ACHN (cell line): ENCODE measurements around the gene UPK1B.
"Not testable (repeated sequence)": the region's sequence is repeated elsewhere in the genome, so short reads cannot be mapped to it uniquely, and the experiment has no call there.

Source experiments
- DNase-seq: peaks from one replicate; pipeline ENCODE4 v3.0.0-alpha.2; 2015
- in situ Hi-C: cut with HindIII; loops from 2 replicates; pipeline ENCODE4 v1.10.0; 2017; ENCODE audit warnings: low sequenced_read_pairs, low pct_ligation_motif_present, low pct_unique_long_range_greater_than_20kb

The UPK1B gene

DNA sequence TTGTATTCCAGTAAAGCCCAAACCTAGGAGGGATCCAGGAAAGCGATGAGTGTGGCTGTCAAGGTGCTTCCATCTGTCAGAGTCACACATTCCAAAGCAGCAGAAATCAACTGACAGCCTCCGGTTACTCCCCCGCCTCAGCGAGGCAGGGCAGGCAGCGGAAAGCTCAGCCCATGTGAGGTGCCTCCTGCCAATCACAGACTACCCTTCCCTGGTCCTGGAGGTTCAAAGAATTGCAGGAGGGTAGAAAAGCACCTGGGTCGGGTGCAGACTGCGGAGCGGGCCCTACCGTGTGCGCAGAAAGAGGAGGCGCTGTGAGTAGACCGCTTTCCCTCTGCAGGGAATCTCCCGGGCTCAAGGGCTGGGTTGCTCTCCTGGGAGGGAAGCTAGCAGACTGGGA is at the start of gene UPK1B:
Gene UPK1B (plus strand): TSS at position 274 of the 400 bp plus-strand sequence. CDS start 13,144 bp downstream, outside the sequence.
- in situ Hi-C loops, result no loop called here

DNA sequence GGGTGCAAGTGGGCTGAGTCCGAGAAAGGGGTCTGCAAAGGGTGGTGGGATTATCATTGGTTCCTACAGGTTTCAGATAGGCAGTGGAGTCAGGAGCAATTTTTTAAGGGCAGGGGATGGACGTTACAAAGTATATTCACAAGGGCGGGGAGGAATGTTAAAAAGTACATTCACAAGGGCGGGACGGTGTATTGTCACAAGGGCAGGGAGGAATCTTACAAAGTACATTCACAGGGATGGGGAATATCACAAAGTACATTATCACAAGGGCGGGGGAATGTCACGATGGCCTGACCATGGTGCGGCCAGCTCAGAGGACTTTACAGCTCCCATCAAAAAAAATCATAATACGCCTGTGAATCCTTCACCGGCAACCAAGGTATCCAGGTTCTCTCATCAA is 48.1 kb upstream of the UPK1B start:
- in situ Hi-C loops, result no loop called here
- no peak for DNase-seq

More for the DNA sequence above, at the start of gene UPK1B:
- no peak for DNase-seq

DNA sequence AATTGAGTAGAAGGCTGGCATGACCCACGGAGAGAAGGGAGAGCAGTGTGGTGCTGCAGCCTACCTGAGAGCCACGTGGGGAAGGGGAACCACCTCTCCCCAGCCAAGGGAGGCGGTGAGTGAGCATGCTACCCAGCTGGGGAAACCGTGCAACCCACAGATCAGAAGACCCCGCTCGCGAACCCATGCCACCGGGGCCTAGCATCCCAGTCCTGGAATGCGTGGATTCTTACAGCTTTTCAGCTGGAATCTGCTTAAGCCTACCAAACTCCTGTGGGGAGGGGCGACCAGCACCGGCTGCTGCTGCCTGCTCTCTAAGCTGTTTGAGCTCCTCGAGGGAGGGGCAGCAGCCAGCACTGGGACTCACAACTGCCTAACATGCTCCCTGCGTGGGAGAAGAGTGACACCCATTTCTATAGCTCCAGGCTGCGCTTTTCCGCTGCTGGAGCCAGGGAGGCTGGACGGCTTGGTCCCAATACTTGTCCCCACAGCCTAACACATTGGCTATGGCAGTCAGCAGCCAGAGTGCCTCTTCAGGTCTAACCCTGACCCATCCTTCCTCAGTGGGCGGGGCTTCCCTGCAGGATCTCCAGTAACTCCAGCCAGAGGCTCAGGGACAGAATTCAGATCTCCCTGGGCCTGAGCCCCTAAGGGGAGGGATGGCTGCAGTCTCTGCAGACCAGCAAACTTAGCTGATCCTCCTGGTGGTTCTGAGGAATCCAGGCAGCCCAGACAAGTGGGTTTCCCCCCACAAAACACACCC is 47.5 kb upstream of the UPK1B start:
- DNase-seq, result no peak
- in situ Hi-C loops, result no loop called here

DNA sequence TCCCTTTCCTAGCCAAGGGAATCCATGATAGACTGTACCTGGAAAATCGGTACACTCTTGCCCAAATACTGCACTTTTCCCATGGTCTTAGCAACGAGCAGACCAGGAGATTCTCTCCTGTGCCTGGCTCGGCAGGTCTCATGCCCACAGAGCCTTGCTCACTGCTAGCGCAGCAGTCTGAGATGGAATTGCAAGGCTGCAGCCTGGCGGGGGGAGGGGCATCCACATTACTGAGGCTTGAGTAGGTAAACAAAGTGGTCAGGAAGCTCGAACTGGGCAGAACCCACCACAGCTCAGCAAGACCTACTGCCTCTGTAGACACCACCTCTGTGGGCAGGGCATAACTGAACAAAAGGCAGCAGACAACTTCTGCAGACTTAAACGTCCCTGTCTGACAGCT is 43.1 kb upstream of the UPK1B start:
- in situ Hi-C loops, DNase-seq: not testable (repeated sequence)

DNA sequence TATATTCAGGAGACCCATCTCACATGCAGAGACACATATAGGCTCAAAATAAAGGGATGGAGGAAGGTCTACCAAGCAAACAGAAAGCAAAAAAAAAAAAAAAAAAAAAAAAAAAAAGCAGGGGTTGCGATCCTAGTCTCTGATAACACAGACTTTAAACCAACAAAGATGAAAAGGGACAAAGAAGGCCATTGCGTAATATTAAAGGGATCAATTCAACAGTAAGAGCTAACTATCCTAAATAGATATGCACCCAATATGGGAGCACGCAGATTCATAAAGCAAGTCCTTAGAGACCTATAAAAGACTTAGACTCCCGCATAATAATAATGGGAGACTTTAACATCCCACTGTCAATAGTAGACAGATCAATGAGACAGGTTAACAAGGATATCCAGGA is 41.1 kb upstream of the UPK1B start:
- in situ Hi-C loops, DNase-seq: not testable (repeated sequence)

DNA sequence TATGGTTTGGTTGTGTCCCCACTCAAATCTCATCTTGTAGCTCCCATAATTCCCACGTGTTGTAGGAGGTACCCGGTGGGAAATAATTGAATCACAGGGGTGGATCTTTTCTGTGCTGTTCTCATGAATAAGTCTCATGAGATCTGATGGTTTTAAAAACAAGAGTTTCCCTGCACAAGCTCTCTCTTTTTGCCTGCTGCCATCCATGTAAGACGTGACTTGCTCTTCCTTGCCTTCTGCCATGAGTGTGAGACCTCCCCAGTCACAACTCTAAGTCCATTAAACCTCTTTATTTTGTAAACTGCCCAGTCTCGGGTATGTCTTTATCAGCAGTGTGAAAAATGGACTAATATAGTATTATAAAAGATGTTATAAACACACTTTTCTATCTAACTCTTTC is 34.0 kb upstream of the UPK1B start:
- DNase-seq, in situ Hi-C loops: not testable (repeated sequence)

DNA sequence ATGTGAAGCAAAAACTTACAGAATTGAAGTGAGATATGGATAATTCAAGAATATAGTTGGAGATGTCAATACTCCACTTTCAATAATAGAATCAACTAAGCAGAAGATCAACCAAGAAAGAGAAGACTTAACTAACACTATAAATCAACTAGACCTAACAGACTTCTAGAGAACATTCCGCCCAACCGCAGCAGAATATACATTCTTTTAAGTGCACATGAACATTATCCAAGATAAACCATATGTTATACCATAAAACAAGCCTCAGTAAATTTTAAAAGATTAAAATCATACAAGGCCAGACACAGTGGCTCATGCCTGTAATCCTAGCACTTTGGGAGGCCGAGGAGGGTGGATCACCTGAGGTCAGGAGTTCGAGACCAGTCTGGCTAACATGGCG is 32.9 kb upstream of the UPK1B start:
- in situ Hi-C loops, result no loop called here
- DNase-seq, result no peak

DNA sequence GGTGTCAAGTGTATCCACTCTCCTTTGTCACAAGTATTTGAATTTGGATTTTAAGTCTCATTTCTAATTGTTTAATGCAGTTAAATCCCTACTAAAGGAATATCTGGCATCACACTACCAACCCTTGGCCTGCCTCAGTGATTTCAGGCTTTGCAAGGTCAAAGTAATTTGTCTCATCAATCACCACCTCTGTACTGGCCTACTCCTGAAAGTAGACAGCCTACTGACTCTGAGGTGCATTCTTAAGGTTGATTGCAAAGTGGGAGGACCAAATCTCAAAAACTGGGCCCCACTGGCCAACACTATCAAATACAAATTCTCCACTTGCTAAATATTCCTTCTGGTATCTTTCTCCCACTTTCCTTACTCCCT is 28.3 kb upstream of the UPK1B start:
- in situ Hi-C loops, result no loop called here
- DNase-seq, result no peak

DNA sequence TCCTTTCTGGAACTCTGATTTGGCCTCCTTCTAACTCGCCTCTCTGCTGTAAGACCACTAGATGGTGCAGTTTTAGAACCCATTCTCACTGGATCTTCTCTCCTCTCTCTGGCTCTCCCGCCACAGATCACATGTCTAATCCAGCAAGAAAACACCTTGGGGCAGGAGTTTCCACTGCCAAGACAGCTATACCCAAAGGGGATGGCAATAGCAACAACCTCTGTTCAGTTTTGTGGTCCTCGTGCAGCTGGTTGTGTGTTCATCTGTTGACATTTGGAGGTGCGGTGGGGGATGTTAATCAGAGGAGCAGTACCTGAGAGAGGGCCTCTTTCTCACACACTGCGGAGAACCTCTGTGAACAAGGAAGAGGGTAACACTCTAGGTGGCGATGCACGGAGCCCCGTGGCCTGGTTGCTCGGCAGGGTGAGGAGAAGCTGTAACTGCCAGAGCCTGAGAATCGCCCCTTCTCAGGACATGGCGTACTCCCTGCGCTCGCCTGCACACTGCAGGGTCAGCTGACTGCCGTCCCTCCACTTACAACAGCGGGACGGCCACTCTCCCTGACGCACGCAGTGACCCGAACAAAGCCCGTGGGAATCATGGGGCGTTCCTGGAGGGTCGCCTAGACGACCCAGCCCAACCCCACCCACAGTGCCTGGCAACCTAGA is 27.8 kb upstream of the UPK1B start, which contains the start of gene TEX55:
Gene TEX55 (plus strand): TSS at position 666 of the 668 bp plus-strand sequence. CDS start 25 bp downstream, outside the sequence.
- peak; percentile 36 for DNase-seq
- in situ Hi-C loops, result no loop called here

DNA sequence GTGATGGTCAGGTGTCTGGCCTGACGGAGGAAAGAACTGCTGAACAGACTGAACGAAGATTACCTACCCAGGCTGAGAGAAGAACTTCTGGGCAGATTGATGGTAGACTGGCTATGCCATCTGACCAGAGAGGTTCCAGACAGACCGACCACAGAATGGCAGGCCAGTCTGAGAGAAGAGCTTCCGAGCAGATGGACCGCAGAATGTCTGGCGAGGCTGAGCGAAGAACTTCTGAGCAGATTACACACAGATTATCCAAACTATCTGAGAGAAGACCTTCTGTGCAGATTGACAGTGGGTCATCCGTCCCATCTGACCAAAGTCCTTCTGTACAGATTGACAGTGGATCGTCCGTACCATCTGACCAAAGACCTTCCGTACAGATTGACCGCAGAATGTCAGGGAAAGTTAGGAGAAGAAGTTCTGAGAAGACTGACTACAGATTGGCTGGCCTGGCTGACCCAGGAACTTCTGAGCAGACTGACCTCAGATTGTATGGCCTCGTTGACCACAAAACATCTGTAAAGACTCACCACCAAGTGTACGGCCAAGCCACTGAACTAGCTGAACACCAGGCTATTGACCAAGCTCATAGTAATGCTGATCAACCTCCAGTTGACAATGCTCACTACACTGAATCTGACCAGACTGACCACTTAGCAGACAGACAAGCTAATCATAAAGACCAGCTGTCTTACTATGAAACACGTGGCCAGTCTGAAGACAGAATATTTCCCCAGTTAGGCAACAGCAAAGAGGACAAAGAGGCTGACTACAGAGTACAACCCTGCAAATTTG is 26.6 kb upstream of the UPK1B start:
- DNase-seq, result no peak
- in situ Hi-C loops, result no loop called here

DNA sequence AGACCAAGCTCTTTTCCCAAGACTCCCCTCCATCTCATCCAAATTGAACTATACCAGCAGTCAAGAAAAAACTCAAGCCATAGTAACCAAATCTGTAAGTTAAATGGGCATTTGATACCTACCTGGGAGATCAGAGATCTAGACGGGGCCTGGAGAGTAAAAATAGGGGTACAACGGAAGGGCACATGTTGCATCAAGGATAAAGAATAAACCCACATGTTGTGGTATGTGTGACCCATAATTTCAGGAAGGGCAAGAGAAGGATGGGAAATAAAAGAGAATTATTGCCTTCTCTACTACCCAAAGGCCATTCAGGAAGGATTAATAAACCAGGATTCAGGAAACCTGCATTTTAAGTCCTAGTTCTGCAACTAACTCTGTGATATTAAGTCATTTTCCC is 25.9 kb upstream of the UPK1B start:
- in situ Hi-C loops, result no loop called here
- DNase-seq, result no peak

DNA sequence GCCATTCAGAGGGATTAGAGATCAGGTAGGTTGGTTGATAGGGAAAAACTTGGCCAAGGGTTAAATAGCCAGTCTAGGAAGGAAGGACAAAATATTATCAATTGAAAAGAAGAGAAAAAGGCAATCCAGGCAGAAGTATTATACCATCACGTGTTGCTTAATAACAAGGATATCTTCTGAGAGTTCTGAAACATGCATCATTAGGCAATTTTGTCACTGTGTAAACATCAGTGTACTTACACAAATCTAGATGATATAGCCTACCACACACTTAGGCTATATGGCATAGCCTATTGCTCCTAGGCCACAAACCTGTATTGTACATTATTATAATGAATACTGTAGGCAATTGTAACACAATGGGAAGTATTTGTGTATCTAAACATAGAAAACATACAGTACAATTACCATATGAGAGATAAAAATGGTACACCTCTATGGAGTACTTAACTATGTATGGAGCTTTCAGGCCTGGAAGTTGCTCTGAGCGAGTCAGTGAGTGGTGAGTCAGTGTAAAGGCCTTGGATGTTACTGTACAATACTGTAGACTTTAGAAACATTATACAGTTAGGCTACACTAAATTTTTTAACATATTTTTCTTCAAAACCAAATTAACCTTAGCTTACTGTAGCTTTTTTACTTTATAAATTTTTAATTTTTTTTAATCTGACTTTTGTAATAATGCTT is 24.8 kb upstream of the UPK1B start:
- in situ Hi-C loops, result no loop called here
- no peak for DNase-seq

DNA sequence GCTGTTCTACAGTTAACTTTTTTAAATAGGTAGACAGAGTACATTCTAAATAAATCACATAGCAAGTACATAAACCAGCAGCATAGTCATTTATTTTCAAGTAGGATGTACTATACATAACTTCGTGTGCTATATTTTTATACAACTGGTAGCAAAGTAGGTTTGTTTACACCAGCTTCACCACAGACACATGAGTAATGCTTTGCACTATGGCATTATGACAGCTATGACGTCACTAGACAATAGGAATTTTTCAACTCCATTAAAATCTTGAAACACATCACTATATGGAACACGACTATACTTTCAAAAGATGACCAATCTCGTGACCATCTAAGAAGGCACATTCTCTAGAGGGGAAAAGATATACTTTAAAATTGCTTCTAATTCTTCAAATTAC is 23.9 kb upstream of the UPK1B start:
- in situ Hi-C loops, result no loop called here
- DNase-seq, result no peak

DNA sequence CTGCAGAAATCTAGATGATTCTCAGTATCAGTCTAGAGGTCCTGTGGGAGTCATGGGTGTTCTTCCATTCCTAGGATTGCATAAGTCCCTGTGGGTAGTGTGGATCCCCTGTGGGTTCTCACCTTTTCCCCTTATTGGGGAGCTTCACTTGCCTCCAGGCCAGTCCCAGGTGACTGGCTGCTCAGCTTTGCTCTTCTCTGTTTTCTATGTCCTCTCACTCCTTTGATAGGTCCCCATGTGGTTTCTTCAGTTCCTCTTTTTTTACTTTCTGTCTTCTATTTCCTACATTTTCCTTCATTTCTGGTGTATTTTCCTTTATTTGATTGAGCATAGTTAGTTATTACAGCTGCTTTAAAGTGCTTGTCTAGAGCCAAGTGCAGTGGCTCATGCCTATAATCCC is 16.5 kb upstream of the UPK1B start:
- in situ Hi-C loops, result no loop called here
- DNase-seq, result no peak

DNA sequence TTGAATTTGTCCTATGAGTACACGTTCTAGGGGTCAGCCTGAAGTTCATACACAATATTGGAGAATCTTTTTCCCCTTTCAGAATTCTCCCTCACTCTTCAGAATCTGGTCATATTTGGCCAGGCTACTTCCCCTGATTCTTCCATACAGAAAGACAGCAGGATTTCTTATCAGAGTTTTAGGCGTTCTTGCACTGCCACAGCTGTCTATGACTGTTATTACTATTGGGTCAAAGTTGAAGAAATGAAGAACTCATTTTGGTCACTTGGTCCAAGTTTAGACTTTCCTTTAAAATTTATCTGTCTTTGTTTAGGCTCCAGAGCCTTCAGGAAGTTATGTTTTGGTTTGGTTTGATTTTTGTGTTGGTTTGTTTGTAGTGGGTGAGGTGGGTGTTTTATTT is 15.4 kb upstream of the UPK1B start:
- in situ Hi-C loops, result no loop called here
- DNase-seq, result no peak

DNA sequence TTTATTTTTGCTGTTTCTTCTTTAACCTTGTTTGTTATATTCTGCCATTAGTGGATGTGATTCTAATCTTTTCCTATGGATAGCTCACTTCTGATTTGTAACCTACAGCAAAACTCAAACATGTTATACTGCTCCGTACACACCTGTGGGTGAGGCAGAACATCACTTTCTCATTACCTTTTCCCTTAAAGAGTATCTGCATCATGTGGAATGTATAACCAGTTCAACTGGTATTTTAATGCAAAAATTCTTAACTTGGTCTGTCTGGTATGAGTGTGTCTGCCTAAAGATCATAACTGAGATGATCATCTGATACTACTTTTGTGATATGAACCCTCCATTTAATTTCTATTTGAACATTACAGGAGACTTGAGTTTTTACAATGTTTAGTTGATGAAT is 13.0 kb upstream of the UPK1B start:
- in situ Hi-C loops, result no loop called here

DNA sequence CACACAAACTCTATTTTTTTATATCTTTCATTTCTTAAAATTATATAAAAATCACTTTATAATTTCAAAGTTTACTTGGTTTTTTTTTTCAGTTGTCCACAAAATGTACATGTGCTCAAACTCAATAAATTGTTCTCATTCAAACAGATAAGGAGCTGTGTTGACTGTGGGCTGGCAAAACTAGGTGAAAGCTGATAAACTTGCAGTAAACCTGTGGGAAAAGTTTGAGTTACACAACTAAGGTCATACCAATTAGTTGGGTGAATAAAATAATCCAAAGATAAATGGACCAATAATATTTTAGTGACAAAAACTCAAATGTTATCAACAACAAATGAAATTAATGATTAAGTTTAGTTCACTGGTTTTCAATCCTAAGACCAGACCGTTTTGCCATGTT is 12.6 kb upstream of the UPK1B start:
- in situ Hi-C loops, result no loop called here
- no peak for DNase-seq

More for the DNA sequence above, 13.0 kb upstream of the UPK1B start:
- no peak for DNase-seq

DNA sequence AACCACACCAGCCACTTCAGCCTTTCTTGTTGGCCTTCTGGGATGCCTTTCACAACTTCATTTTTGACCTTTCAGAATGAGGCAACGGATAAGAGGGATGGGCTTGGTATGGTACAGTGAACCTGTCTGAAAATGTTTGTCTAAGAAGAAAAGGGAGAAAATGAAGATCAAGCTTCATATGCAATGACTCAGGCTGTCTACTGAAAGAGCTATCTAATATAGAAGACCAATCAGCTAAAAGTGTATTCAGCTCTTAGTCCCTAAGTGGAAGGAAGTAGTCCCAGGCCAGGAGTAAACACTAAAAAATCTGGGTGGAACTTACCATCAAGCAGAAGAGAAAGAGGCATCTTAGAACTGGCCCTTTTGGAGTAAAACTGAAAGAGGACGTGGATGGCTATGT is 12.2 kb upstream of the UPK1B start:
- in situ Hi-C loops, result no loop called here
- DNase-seq, result no peak

DNA sequence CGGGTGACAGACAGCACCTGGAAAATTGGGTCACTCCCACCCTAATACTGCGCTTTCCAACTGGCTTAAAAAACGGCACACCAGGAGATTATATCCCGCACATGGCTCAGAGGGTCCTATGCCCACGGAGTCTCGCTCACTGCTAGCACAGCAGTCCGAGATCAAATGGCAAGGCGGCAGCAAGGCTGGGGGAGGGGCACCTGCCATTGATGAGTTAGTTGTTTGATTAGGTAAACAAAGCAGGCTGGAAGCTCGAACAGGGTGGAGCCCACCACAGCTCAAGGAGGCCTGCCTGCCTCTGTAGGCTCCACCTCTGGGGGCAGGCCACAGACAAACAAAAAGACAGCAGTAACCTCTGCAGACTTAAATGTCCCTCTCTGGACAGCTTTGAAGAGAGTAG is 8.7 kb upstream of the UPK1B start:
- DNase-seq, in situ Hi-C loops: not testable (repeated sequence)
